Subcutaneous abdominal adipose tissue (tissue), 5 donors: ENCODE results near the gene IL1RAPL2.

ENCODE experiments used
- H3K27ac ChIP-seq: one replicate; pipeline ENCODE4 v1.7.0; 2013; ENCODE audit warnings: low read depth, mild to moderate bottlenecking, inconsistent platforms, low read length, moderate library complexity
- H3K27me3 ChIP-seq, 5 donors: one replicate each; pipeline ENCODE4 v1.7.0; 2013; ENCODE audit warnings: low read length in 5 of 5, inconsistent platforms in 1 of 5; ENCODE audit not compliant: control insufficient read depth in 5 of 5, insufficient read depth in 4 of 5
- H3K36me3 ChIP-seq, 5 donors: one replicate each; pipeline ENCODE4 v1.7.0; 2013; ENCODE audit warnings: low read length in 5 of 5; ENCODE audit not compliant: control insufficient read depth in 5 of 5, insufficient read depth in 5 of 5
- H3K4me1 ChIP-seq, 5 donors: one replicate each; pipeline ENCODE4 v1.7.0; 2013; ENCODE audit warnings: low read length in 5 of 5, mild to moderate bottlenecking in 3 of 5, moderate library complexity in 1 of 5; ENCODE audit not compliant: control insufficient read depth in 5 of 5, insufficient read depth in 5 of 5
- H3K4me3 ChIP-seq, 5 donors: one replicate each; pipeline ENCODE4 v1.7.0; 2013; ENCODE audit warnings: low read length in 5 of 5, low read depth in 1 of 5
- H3K9ac ChIP-seq, 5 donors: one replicate each; pipeline ENCODE4 v1.7.0; 2013; ENCODE audit warnings: low read length in 5 of 5, mild to moderate bottlenecking in 4 of 5, moderate library complexity in 3 of 5
- H3K9me3 ChIP-seq, 5 donors: one replicate each; pipeline ENCODE4 v1.7.0; 2013; ENCODE audit warnings: low read length in 5 of 5; ENCODE audit not compliant: control insufficient read depth in 5 of 5
- donor health status: healthy.
- donor health status: healthy.
- donor health status: healthy.
- donor health status: healthy.
- donor health status: healthy.

Gene IL1RAPL2

DNA sequence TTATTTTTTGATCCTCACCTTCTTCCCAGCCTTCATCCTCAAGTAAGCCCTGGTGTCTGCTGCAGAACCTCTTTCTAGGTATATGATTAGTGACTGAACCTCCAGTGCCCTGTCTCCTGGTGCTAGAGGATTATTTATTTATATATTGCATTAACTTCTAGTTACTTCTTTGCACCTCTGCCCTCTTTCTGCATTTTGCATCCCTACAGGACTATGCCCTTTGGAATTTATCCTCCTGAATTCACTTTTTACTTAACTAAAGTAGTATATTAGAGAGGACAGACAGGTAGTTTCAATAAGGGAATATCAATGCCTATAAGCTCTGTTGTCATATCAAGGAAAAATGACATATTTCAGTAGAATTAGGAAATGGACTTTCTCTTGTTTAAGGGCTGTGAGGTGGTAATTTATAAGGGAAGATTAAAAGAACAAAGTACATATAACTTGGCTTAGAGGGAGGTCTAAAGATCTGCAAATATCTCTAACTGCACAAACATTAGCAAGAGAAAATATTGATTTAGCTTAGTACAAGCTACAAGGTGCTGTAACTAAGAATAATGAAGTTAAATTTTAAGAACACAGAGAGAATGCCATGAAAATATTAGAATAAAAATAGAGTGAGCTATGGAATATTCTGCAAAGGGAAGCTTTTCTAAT is 472.8 kb downstream of the IL1RAPL2 start:
- Histone ChIP-seq H3K9ac (no peak overlapping the region), H3K27ac (no peak overlapping the region), H3K4me1 (no peaks in the 10 kb centered on the region), H3K4me3 (no peak overlapping the region), H3K9me3 (no peaks in the 10 kb centered on the region), H3K27me3 (peaks cover 0 to 6% (median 0%) of the 10 kb centered on the region in 5 donors), H3K36me3 (no peaks in the 10 kb centered on the region)

DNA sequence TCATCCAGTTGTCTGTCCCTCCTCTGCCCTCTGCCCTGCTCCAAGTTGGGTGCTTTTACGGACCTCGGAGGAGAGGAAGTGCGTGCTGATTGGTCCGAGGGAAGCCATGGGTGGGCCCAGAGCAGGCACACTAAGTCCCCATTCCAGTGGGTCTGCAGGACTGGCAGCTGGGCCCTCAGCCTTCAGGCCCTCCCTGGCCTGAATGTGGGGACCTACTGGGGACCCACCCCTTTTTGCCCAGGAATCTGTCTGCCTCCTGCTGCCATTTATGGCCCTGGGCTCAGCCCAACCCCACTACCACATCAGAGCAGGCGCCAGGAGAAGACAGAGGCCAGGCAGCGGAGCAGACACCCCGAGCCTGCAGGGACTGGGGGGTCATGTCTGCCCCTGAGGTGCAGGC is 484.9 kb downstream of the IL1RAPL2 start:
- Histone ChIP-seq H3K4me3 (peak overlapping the region in 1 of 5 donors; percentile 6), H3K27me3 (peaks cover 0 to 10% (median 0%) of the 10 kb centered on the region in 5 donors), H3K4me1 (no peaks in the 10 kb centered on the region), H3K9ac (no peak overlapping the region), H3K36me3 (no peaks in the 10 kb centered on the region), H3K9me3 (peaks cover 0 to 11% (median 6%) of the 10 kb centered on the region in 5 donors), H3K27ac (no peak overlapping the region)

DNA sequence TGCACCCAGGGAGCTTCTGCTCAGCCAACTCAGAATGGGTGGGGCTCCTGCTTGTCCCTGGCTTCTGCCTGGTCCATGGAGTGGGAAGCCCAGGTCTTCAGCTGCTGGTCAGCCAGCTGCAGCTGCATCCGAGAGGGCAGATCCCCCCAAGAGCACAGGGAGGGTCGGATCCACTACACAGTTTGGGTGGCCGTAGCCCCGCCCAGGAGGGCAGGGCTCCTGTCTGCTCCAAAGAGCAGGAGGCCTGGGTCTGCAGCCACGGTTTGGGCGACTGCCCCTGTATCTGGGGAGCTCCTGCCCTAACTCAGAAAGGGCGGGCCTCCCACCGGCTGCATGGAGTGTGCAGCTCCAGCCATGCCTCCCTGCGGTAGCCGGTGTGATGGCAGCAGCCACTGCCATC is 485.4 kb downstream of the IL1RAPL2 start:
- H3K9ac ChIP-seq = no peak overlapping the region
- no peak overlapping the region for H3K4me3 ChIP-seq
- H3K27ac ChIP-seq = no peak overlapping the region
- H3K4me1 ChIP-seq = no peaks in the 10 kb centered on the region
- peaks cover 0 to 11% (median 6%) of the 10 kb centered on the region in 5 donors for H3K9me3 ChIP-seq
- H3K36me3 ChIP-seq = no peaks in the 10 kb centered on the region
- peaks cover 0 to 10% (median 0%) of the 10 kb centered on the region in 5 donors for H3K27me3 ChIP-seq

DNA sequence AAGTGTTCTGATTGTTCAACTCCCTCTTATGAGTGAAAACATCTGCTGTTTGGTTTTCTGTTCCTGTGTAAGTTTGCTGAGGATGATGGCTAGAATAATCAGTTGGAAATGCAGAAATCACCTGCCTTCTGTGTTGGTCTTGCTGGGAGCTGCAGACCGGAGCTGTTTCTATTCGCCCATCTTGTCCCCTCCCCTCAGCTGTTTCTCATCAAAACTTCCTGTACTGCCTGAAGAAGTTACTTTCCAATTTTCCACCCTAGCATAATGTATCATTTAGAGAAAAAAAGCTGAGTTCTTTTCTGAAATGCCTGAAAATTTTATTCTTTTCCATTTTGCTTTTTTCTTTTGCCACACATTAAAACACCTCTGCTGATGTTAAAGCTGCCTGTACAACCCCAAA is 486.9 kb downstream of the IL1RAPL2 start:
- no peak overlapping the region for H3K9ac ChIP-seq
- H3K4me3 ChIP-seq = no peak overlapping the region
- H3K9me3 ChIP-seq = peaks cover 0 to 11% (median 6%) of the 10 kb centered on the region in 5 donors
- no peaks in the 10 kb centered on the region for H3K36me3 ChIP-seq
- H3K4me1 ChIP-seq = no peaks in the 10 kb centered on the region
- H3K27ac ChIP-seq = no peak overlapping the region
- peaks cover 0 to 9% (median 0%) of the 10 kb centered on the region in 5 donors for H3K27me3 ChIP-seq

DNA sequence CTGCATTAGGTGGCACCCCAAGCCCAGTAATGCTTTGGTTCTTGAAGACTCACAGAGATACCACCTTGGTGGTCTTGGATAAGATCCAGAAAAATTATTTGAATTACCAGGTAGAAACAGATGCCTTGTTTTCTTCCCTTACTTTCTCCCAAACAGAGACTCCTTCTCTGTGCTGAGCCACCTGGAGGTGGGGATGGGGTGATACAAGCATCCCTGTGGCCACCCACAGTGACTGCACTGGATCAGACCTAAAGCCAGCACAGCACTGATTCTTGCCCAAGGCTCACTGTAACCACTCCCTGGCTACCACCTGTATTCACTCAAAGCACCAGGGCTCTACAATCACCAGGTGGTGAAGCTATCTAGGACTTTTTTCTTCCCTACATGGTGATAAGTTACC is 497.7 kb downstream of the IL1RAPL2 start:
- Histone ChIP-seq H3K9ac (no peak overlapping the region), H3K4me1 (no peaks in the 10 kb centered on the region), H3K27me3 (peaks cover 0 to 12% (median 7%) of the 10 kb centered on the region in 5 donors), H3K9me3 (no peaks in the 10 kb centered on the region), H3K4me3 (no peak overlapping the region), H3K27ac (no peak overlapping the region), H3K36me3 (no peaks in the 10 kb centered on the region)

DNA sequence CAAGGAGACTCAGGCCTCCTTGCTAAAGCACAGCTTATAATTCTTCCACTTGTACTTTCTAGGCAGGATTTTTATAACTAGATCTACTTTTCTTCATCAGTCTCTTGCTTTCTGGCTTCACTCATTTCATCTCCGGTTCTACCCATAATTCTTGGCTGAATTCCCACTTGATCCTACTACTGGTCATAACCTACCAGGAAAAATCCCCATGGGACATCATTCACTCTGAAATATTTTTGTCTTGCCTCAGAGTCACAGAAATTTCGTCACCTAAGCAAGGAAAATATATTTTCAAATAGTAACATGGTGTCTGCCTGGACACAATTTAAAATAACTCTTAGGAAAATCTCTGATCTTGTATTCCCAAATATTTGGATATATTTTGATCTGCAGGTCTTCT is 532.2 kb downstream of the IL1RAPL2 start:
- no peaks in the 10 kb centered on the region for H3K9me3 ChIP-seq
- no peak overlapping the region for H3K9ac ChIP-seq
- H3K4me3 ChIP-seq = no peak overlapping the region
- no peak overlapping the region for H3K27ac ChIP-seq
- H3K27me3 ChIP-seq = peaks cover 0 to 6% (median 2%) of the 10 kb centered on the region in 5 donors
- no peaks in the 10 kb centered on the region for H3K36me3 ChIP-seq
- no peaks in the 10 kb centered on the region for H3K4me1 ChIP-seq

DNA sequence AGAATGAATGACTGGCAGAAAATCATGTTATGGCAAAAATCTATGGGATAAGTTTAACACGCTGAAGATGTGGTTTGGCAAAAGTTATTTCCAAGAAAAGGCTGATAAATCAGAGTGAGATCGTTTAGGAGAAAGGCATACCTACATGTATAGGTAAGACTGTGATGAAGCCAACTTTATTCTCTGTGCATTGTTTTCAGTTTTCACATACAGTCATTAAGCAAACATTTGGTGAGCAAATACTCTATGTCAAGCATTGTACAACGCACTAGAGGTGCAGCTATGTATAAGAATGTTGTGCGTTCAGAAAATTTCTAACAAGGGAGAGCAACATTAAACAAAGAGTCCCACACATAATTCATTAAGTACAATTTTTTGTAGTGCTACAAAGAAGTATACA is 532.8 kb downstream of the IL1RAPL2 start:
- Histone ChIP-seq H3K4me1 (no peaks in the 10 kb centered on the region), H3K4me3 (no peak overlapping the region), H3K36me3 (no peaks in the 10 kb centered on the region), H3K27me3 (peaks cover 0 to 6% (median 2%) of the 10 kb centered on the region in 5 donors), H3K9me3 (no peaks in the 10 kb centered on the region), H3K27ac (no peak overlapping the region), H3K9ac (no peak overlapping the region)

DNA sequence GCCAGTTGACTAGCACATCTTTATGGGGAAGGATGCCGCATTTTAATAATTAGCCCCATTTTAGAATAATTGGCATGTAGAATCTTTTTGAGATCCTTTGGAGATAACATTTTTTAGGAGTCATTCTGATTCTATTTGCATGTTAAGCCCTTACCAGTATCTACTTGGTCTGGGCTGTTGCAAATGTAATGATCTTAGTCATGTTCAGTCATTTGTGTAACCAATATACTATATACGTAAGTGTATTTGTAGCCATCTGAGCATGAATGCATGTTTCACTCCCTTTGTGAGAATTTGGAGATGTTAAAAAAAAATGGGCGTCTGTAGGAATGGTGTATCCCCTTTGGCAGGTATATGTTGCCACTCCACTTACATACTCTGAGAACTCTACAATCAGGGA is 535.4 kb downstream of the IL1RAPL2 start:
- Histone ChIP-seq H3K9ac (no peak overlapping the region), H3K4me3 (no peak overlapping the region), H3K27me3 (peaks cover 0 to 4% (median 0%) of the 10 kb centered on the region in 5 donors), H3K4me1 (no peaks in the 10 kb centered on the region), H3K27ac (no peak overlapping the region), H3K36me3 (no peaks in the 10 kb centered on the region), H3K9me3 (no peaks in the 10 kb centered on the region)

DNA sequence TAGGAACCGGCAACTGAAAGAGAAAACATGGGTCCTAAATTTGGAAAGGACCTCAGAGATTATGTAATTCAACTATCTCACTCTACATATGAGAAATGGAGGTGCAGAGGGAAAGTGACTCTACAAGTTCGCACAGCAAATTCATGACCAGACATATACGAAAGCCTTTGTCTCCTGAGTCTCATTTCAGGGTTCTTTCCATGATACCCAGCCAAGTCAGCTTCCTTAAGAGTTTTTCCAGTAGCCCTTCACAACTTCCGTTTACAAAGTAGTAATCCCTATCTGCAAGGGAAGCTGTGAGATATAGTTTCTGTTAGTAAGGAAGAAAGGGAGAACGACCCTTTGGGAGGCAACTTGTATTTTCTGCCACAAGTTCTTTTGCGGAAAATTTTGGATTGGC is 543.9 kb downstream of the IL1RAPL2 start:
- H3K27ac ChIP-seq = no peak overlapping the region
- no peak overlapping the region for H3K4me3 ChIP-seq
- H3K4me1 ChIP-seq = no peaks in the 10 kb centered on the region
- H3K36me3 ChIP-seq = no peaks in the 10 kb centered on the region
- H3K9ac ChIP-seq = no peak overlapping the region
- no peaks in the 10 kb centered on the region for H3K9me3 ChIP-seq
- peaks cover 0 to 9% (median 3%) of the 10 kb centered on the region in 5 donors for H3K27me3 ChIP-seq

DNA sequence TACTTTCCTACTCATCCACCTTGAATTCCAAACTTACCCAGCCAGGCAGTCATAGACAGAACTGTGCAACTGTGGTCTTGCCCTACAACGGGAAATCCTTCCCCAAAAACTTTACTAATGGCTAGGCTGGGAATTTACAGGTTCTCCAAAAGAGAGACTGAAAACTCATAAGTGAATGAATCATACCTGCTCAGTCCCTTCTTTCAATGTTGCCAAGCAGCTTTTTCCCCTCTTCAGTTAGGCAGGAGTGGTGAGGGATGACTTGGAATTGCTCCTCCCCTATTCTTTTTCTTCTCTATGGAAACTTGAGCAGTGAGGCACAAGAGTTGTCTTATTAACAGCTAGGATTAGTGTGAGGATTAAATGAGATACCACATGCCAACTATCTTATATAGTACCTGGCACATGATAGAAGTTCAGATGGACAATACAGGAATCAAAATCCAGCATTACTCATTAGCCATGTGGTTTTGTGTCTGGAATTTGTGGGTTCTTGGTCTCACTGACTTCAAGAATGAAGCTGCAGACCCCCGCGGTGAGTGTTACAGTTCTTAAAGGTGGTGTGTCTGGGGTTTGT is 548.6 kb downstream of the IL1RAPL2 start:
- Histone ChIP-seq H3K4me1 (no peaks in the 10 kb centered on the region), H3K9me3 (no peaks in the 10 kb centered on the region), H3K27ac (no peak overlapping the region), H3K4me3 (no peak overlapping the region), H3K9ac (no peak overlapping the region), H3K27me3 (peaks cover 0 to 6% (median 5%) of the 10 kb centered on the region in 5 donors), H3K36me3 (no peaks in the 10 kb centered on the region)
